Measurements from ENCODE around the gene YARS2. TPM values are rescaled to one million over a fixed set of nuclear protein-coding genes. Genes with fewer than 3 reads are reported as not detected.

The YARS2 gene
- total and polyA plus RNA-seq, 2 of the 13 experiments (the other 11 are each of a cell fraction or from before 2014, with no cell fraction given): 17.9 to 39.6 TPM

GRCh38 chr12:32755654-32756475, at the start of gene YARS2 (continued):
- TF ChIP-seq AHDC1 (CRISPR knock-in tag; IDR thresholded peaks at IDR 0.05; ENCODE audit: borderline replicate concordance) (no peak), ATF3 (CRISPR knock-in tag; IDR thresholded peaks at IDR 0.05) (no peak), ZNF552 (CRISPR knock-in tag; IDR thresholded peaks at IDR 0.05; ENCODE audit: borderline replicate concordance) (no peak), MIXL1 (CRISPR knock-in tag; IDR thresholded peaks at IDR 0.05) (no peak; the same call in 1 of the 2 replicates), MED8 (CRISPR knock-in tag; IDR thresholded peaks at IDR 0.05; ENCODE audit: insufficient replicate concordance) (peak; percentile 33), NR0B2 (CRISPR knock-in tag; IDR thresholded peaks at IDR 0.05) (no peak), MAF1 (CRISPR knock-in tag; IDR thresholded peaks at IDR 0.05; ENCODE audit: borderline replicate concordance) (no peak), ZBTB26 (CRISPR knock-in tag; IDR thresholded peaks at IDR 0.05; ENCODE audit: borderline replicate concordance) (no peak), ZNF816 (CRISPR knock-in tag; IDR thresholded peaks at IDR 0.05; ENCODE audit: borderline replicate concordance) (no peak), MLXIP (CRISPR knock-in tag; IDR thresholded peaks at IDR 0.05; ENCODE audit: borderline replicate concordance) (no peak), ZNF83 (CRISPR knock-in tag; IDR thresholded peaks at IDR 0.05; ENCODE audit: borderline replicate concordance) (no peak), MEIS2 (CRISPR knock-in tag; IDR thresholded peaks at IDR 0.05) (no peak), ZFP91 (CRISPR knock-in tag; IDR thresholded peaks at IDR 0.05; ENCODE audit: borderline replicate concordance) (peak; percentile 86; the same call in 1 of the 2 replicates), RFX5 (IDR thresholded peaks at IDR 0.05; ENCODE audit: low read depth, low read length) (no peak), GATAD1 (CRISPR knock-in tag; IDR thresholded peaks at IDR 0.05) (peak; percentile 90)

All from HepG2 (cell line).